Spinal cord (tissue), 10 donors: ENCODE measurements around the gene SPHK2. TPM values are rescaled to one million over a fixed set of nuclear protein-coding genes. Genes with fewer than 3 reads are reported as not detected.

Experiments
- DNase-seq, 6 donors: peaks; one replicate each; pipeline versions ENCODE4 v3.0.0 to v3.0.0-alpha.2; 2013 to 2015; ENCODE audit warnings: low spot score in 6 of 6, low read depth in 4 of 6
- H3K27ac ChIP-seq: one replicate; pipeline ENCODE4 v1.5.1; 2013; ENCODE audit warnings: low read depth, low read length, control low read depth
- H3K27me3 ChIP-seq: one replicate; pipeline ENCODE4 v1.6.1; 2013; ENCODE audit warnings: low read length; ENCODE audit not compliant: control insufficient read depth, insufficient read depth
- H3K36me3 ChIP-seq: one replicate; pipeline ENCODE4 v1.6.1; 2013; ENCODE audit warnings: low read length; ENCODE audit not compliant: control insufficient read depth, insufficient read depth
- H3K4me1 ChIP-seq: one replicate; pipeline ENCODE4 v1.6.1; 2013; ENCODE audit warnings: low read length; ENCODE audit not compliant: control insufficient read depth, insufficient read depth
- H3K4me3 ChIP-seq: one replicate; pipeline ENCODE4 v1.5.1; 2013; ENCODE audit warnings: low read depth, low read length, control low read depth
- H3K9me3 ChIP-seq: one replicate; pipeline ENCODE4 v1.6.1; 2013; ENCODE audit warnings: low read length; ENCODE audit not compliant: control insufficient read depth, insufficient read depth
- WGBS: methylation state at CpG from one replicate; pipeline ENCODE4 v1.1.5; 2013; ENCODE audit warnings: missing lambda C conversion rate; ENCODE audit not compliant: insufficient coverage; 5-methylcytosine and 5-hydroxymethylcytosine counted together
- polyA plus RNA-seq, 2 donors: library from polyadenylated mRNA; unstranded; fragments of 120-200 nt; gene quantifications; one replicate each; pipeline ENCODE4 v1.2.1, GENCODE V29; 2013; ENCODE audit not compliant: insufficient read length in 2 of 2
- total RNA-seq, 2 donors: library from RNA; depleted of rRNA in 1 of 2; stranded (reverse); fragments of 120-200 nt in 1 of 2; fragments of >200 nt in 1 of 2; gene quantifications; one replicate each; pipeline versions ENCODE4 v1.2.3 to v1.2.4, GENCODE V29; 2013 to 2014
- donor health status: healthy.

Gene SPHK2
- total and polyA plus RNA-seq, 4 donors = 10.2 to 39.3 (median 24.1) TPM

DNA sequence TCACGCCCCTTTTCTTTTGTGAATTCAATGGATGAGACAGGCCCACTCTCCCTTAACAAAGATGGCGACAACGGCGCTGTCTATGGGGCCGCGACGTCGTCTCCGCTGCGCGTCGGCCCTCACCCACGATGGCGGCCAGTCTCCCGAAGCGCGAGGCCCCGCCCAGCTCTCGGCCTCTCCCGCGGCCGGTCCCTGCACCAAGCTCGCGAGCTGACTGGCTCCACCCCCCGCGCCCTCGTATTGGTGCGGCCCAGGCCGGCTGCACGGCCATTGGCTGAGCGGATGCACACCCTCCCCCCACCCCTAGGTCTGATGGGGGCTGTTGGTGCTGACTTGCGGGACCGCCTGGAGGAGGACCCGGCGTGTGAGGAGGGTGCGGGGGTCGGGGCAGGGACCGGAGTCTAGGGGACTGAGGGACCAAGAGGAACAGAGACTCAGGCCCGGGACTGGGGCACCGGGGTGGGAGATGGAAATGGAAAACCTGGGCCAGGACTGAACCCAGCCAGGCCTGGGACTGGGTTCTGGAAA, 4.8 kb downstream of the SPHK2 start:
- peak; percentile 88 to 99 (median 95) for DNase-seq
- Histone ChIP-seq H3K4me1 (peaks cover 49% of the 10 kb centered on the region), H3K4me3 (peak overlapping the region; percentile 68), H3K27ac (peak overlapping the region; percentile 95), H3K9me3 (no peaks in the 10 kb centered on the region), H3K36me3 (peaks cover 40% of the 10 kb centered on the region), H3K27me3 (no peaks in the 10 kb centered on the region)
- 0% methylated on average over 27 of the region's 40 CpGs for WGBS

DNA sequence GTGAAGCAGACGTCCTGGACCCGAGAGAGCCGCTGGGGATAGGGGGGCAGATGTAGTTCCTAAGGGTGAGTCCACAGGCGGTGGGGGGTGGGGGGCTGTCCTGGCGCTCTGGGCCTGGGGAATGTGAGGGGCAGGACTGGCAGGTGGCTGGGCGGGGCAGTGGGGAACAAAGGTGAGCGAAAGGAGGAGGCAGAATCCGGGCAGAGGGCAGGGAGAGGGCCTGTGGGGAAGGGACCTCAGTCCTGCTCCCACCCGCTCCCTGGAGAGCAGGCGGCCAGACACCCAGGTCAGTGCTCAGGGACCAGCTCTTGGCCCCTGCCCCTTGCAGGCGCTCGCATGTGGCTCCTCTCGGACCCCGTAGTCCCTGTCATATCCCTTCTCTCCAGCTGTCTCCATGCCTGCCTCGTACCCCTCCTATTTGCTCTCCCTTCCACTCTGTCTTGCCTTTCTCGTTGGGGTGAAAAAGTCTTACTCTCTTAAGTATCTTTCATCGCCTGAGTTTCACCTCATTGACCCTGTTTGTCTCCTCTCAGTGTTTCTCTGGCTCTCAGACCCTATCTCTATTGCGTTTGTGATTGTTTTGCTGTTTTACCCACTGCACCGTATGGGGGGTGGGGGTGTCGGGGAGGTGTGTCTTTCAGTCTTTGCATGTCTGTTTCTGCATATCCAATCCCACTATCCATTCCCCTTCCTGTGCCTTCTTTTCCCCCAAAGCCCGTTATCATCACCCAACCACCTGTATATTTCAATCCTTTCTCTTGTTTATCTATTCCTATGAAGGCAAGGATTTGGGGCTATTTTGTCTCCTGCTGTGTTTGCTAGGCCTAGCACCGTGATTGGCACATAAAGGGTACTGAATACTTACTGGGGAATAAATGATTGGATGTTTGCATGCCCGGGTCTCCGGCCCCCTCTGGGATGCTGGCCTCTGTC, 5.8 kb downstream of the SPHK2 start:
- no peaks in the 10 kb centered on the region for H3K27me3 ChIP-seq
- H3K27ac ChIP-seq = peak overlapping the region; percentile 78
- DNase-seq = no peak
- H3K4me3 ChIP-seq = peak overlapping the region; percentile 68
- H3K9me3 ChIP-seq = no peaks in the 10 kb centered on the region
- peaks cover 49% of the 10 kb centered on the region for H3K36me3 ChIP-seq
- H3K4me1 ChIP-seq = peaks cover 52% of the 10 kb centered on the region
- WGBS = 37% methylated on average over 17 of the region's 24 CpGs

DNA sequence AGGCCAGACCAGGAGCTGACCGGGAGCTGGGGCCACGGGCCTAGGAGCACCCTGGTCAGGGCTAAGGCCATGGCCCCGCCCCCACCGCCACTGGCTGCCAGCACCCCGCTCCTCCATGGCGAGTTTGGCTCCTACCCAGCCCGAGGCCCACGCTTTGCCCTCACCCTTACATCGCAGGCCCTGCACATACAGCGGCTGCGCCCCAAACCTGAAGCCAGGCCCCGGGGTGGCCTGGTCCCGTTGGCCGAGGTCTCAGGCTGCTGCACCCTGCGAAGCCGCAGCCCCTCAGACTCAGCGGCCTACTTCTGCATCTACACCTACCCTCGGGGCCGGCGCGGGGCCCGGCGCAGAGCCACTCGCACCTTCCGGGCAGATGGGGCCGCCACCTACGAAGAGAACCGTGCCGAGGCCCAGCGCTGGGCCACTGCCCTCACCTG, 6.6 kb downstream of the SPHK2 start:
- H3K27ac ChIP-seq = no peak overlapping the region
- no peak for DNase-seq
- peaks cover 54% of the 10 kb centered on the region for H3K4me1 ChIP-seq
- 93% methylated on average over 30 of the region's 30 CpGs for WGBS
- peaks cover 57% of the 10 kb centered on the region for H3K36me3 ChIP-seq
- no peaks in the 10 kb centered on the region for H3K9me3 ChIP-seq
- no peaks in the 10 kb centered on the region for H3K27me3 ChIP-seq
- H3K4me3 ChIP-seq = no peak overlapping the region

DNA sequence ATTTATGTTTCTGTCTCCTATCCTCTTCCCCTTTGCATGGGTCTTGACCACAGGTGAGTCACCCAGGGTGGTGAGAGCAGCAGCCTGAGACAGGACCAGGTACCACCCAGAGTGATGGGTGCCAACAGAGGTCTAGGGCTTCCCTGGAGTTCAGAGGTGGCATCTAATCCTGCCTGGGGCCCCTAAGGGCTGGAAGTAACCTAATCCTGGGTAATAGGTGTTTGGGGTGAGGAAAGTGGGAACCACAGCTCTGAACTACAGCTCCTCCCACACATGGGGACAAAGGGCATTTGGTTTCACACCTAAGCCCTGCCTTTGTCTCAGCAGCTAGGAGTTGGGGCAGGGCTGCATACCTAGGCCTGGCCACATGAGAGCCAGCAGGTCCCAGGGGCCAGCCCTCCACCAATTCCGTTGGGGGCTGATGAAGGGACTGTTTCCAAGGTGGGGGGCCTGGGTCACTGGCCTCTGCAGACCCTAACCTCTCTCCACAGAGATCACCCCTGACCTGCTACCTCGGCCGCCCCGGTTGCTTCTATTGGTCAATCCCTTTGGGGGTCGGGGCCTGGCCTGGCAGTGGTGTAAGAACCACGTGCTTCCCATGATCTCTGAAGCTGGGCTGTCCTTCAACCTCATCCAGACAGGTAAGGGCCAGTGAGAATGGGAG, 8.0 kb downstream of the SPHK2 start:
- H3K4me3 ChIP-seq = no peak overlapping the region
- no peak overlapping the region for H3K27ac ChIP-seq
- 60% methylated on average over 3 of the region's 6 CpGs for WGBS
- no peak for DNase-seq
- H3K4me1 ChIP-seq = peaks cover 57% of the 10 kb centered on the region
- no peaks in the 10 kb centered on the region for H3K9me3 ChIP-seq
- H3K36me3 ChIP-seq = peaks cover 65% of the 10 kb centered on the region
- H3K27me3 ChIP-seq = no peaks in the 10 kb centered on the region

DNA sequence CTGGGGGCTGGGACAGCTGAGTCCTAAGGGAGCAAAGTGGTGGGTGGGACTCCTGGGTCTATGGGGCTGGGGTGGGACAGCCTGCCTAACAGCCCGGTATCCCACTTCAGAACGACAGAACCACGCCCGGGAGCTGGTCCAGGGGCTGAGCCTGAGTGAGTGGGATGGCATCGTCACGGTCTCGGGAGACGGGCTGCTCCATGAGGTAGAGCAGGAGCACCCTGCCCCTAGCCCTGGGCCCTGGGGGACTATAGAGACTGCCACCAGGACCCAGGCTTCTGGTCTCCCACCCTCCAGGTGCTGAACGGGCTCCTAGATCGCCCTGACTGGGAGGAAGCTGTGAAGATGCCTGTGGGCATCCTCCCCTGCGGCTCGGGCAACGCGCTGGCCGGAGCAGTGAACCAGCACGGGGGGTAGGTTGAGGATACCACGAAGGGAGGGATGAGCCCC, 8.6 kb downstream of the SPHK2 start:
- peaks cover 71% of the 10 kb centered on the region for H3K36me3 ChIP-seq
- no peaks in the 10 kb centered on the region for H3K27me3 ChIP-seq
- no peak overlapping the region for H3K4me3 ChIP-seq
- WGBS = 89% methylated on average over 8 of the region's 17 CpGs
- H3K27ac ChIP-seq = no peak overlapping the region
- no peak for DNase-seq
- H3K4me1 ChIP-seq = peaks cover 56% of the 10 kb centered on the region
- H3K9me3 ChIP-seq = no peaks in the 10 kb centered on the region

DNA sequence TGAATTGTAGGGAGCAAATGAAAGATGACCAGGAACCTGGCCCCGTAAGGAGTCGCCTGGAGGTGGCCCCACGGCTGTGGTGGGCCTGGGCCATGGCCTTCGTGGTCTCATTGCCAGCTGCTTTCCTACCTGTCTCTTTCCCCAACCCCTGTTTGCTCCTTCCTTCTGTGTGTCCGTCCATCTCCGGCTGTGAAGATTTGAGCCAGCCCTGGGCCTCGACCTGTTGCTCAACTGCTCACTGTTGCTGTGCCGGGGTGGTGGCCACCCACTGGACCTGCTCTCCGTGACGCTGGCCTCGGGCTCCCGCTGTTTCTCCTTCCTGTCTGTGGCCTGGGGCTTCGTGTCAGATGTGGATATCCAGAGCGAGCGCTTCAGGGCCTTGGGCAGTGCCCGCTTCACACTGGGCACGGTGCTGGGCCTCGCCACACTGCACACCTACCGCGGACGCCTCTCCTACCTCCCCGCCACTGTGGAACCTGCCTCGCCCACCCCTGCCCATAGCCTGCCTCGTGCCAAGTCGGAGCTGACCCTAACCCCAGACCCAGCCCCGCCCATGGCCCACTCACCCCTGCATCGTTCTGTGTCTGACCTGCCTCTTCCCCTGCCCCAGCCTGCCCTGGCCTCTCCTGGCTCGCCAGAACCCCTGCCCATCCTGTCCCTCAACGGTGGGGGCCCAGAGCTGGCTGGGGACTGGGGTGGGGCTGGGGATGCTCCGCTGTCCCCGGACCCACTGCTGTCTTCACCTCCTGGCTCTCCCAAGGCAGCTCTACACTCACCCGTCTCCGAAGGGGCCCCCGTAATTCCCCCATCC, 9.4 kb downstream of the SPHK2 start:
- H3K9me3 ChIP-seq = no peaks in the 10 kb centered on the region
- no peak overlapping the region for H3K27ac ChIP-seq
- no peak for DNase-seq
- H3K27me3 ChIP-seq = no peaks in the 10 kb centered on the region
- WGBS = 87% methylated on average over 34 of the region's 34 CpGs
- peaks cover 78% of the 10 kb centered on the region for H3K36me3 ChIP-seq
- peaks cover 57% of the 10 kb centered on the region for H3K4me1 ChIP-seq
- H3K4me3 ChIP-seq = no peak overlapping the region

DNA sequence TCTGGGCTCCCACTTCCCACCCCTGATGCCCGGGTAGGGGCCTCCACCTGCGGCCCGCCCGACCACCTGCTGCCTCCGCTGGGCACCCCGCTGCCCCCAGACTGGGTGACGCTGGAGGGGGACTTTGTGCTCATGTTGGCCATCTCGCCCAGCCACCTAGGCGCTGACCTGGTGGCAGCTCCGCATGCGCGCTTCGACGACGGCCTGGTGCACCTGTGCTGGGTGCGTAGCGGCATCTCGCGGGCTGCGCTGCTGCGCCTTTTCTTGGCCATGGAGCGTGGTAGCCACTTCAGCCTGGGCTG, 9.9 kb downstream of the SPHK2 start:
- Histone ChIP-seq H3K4me1 (peaks cover 61% of the 10 kb centered on the region), H3K27me3 (no peaks in the 10 kb centered on the region), H3K36me3 (peaks cover 79% of the 10 kb centered on the region), H3K4me3 (no peak overlapping the region), H3K9me3 (no peaks in the 10 kb centered on the region), H3K27ac (no peak overlapping the region)
- DNase-seq = no peak
- 77% methylated on average over 21 of the region's 22 CpGs for WGBS

DNA sequence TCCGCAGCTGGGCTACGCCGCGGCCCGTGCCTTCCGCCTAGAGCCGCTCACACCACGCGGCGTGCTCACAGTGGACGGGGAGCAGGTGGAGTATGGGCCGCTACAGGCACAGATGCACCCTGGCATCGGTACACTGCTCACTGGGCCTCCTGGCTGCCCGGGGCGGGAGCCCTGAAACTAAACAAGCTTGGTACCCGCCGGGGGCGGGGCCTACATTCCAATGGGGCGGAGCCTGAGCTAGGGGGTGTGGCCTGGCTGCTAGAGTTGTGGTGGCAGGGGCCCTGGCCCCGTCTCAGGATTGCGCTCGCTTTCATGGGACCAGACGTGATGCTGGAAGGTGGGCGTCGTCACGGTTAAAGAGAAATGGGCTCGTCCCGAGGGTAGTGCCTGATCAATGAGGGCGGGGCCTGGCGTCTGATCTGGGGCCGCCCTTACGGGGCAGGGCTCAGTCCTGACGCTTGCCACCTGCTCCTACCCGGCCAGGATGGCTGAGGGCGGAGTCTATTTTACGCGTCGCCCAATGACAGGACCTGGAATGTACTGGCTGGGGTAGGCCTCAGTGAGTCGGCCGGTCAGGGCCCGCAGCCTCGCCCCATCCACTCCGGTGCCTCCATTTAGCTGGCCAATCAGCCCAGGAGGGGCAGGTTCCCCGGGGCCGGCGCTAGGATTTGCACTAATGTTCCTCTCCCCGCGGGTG, 10.4 kb downstream of the SPHK2 start:
- Histone ChIP-seq H3K27ac (peak overlapping the region; percentile 69), H3K27me3 (no peaks in the 10 kb centered on the region), H3K4me1 (peaks cover 61% of the 10 kb centered on the region), H3K4me3 (no peak overlapping the region), H3K36me3 (peaks cover 76% of the 10 kb centered on the region), H3K9me3 (no peaks in the 10 kb centered on the region)
- DNase-seq = peak in 2 of 6 donors; percentile 50 to 73
- WGBS = 20% methylated on average over 48 of the region's 48 CpGs
